Suprapubic skin (tissue), 4 donors: ENCODE measurements around the gene LRRN2. TPM values are rescaled to one million over a fixed set of nuclear protein-coding genes. Genes with fewer than 3 reads are reported as not detected.

ENCODE experiments used
- DNase-seq, 2 donors: peaks; one replicate each; pipeline ENCODE4 v3.0.0-alpha.2; 2019; ENCODE audit warnings: low spot score in 2 of 2
- H3K27ac ChIP-seq: fragments of 200-600 bp; sonication (generic); one replicate; pipeline ENCODE4 v1.5.1; 2019
- H3K27me3 ChIP-seq: fragments of 200-600 bp; sonication (generic); one replicate; pipeline ENCODE4 v1.5.1; 2019
- H3K36me3 ChIP-seq: fragments of 200-600 bp; sonication (generic); one replicate; pipeline ENCODE4 v1.5.1; 2019
- H3K4me1 ChIP-seq: fragments of 200-600 bp; sonication (generic); one replicate; pipeline ENCODE4 v1.5.1; 2019
- H3K4me3 ChIP-seq: fragments of 200-600 bp; sonication (generic); one replicate; pipeline ENCODE4 v1.5.1; 2019; ENCODE audit warnings: mild to moderate bottlenecking
- H3K9me3 ChIP-seq: fragments of 200-600 bp; sonication (generic); one replicate; pipeline ENCODE4 v1.5.1; 2019
- EP300 ChIP-seq: sonication (generic); formaldehyde crosslinking; IDR thresholded peaks from one replicate; pipeline ENCODE4 v1.6.1; 2017; ENCODE audit warnings: antibody characterized with exemption
- POLR2A ChIP-seq, 2 donors: fragments of 450-650 bp; IDR thresholded peaks; one replicate each; pipeline ENCODE4 v1.6.1; 2017; ENCODE audit warnings: antibody characterized with exemption in 2 of 2, mild to moderate bottlenecking in 2 of 2, moderate library complexity in 2 of 2
- POLR2AphosphoS5 ChIP-seq, 3 donors: sonication (generic); formaldehyde crosslinking; IDR thresholded peaks; one replicate each; pipeline ENCODE4 v1.6.1; 2017; ENCODE audit warnings: antibody characterized with exemption in 3 of 3
- WGBS: methylation state at CpG from one replicate; pipeline ENCODE4 v1.1.5; 2018; 5-methylcytosine and 5-hydroxymethylcytosine counted together
- total RNA-seq, 4 donors: library from RNA; depleted of rRNA; stranded (reverse); fragments of >200 nt; gene quantifications; one replicate each; pipeline ENCODE4 v1.1.0, GENCODE V29; 2016
- TF ChIP-seq, protein P1 (sequence below), 2 donors: fragments of 200-600 bp in 1 of 2; fragments of 450-650 bp in 1 of 2; sonication (generic) in 1 of 2; IDR thresholded peaks; one replicate each; pipeline ENCODE4 v1.5.1; 2016 to 2019; ENCODE audit warnings: antibody characterized with exemption in 2 of 2, mild to moderate bottlenecking in 1 of 2, moderate library complexity in 1 of 2

LRRN2 gene
- under 1 TPM; 0.19 to 0.85 (median 0.27) TPM for total RNA-seq

GRCh38 chr1:204685236-204686006 is at the start of gene LRRN2:
TSS of gene LRRN2 (minus strand) at chr1:204685738. CDS start at chr1:204619992, 65,746 bp downstream.
- 4% methylated on average over 23 of the region's 84 CpGs for WGBS
- H3K27ac ChIP-seq: no peak within 1 kb of the TSS
- peaks cover 37% of the 10 kb centered on the region for H3K27me3 ChIP-seq
- H3K36me3 ChIP-seq: no peaks in the 10 kb centered on the region
- H3K9me3 ChIP-seq: no peaks in the 10 kb centered on the region
- peak within 1 kb of the TSS; percentile 51 for H3K4me3 ChIP-seq
- DNase-seq: no peak
- TF ChIP-seq POLR2AphosphoS5 (IDR thresholded peaks at IDR 0.05): no peak
- no peak for TF ChIP-seq EP300
- TF ChIP-seq, protein P1, sequence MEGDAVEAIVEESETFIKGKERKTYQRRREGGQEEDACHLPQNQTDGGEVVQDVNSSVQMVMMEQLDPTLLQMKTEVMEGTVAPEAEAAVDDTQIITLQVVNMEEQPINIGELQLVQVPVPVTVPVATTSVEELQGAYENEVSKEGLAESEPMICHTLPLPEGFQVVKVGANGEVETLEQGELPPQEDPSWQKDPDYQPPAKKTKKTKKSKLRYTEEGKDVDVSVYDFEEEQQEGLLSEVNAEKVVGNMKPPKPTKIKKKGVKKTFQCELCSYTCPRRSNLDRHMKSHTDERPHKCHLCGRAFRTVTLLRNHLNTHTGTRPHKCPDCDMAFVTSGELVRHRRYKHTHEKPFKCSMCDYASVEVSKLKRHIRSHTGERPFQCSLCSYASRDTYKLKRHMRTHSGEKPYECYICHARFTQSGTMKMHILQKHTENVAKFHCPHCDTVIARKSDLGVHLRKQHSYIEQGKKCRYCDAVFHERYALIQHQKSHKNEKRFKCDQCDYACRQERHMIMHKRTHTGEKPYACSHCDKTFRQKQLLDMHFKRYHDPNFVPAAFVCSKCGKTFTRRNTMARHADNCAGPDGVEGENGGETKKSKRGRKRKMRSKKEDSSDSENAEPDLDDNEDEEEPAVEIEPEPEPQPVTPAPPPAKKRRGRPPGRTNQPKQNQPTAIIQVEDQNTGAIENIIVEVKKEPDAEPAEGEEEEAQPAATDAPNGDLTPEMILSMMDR (IDR thresholded peaks at IDR 0.05): no peak
- no peak for TF ChIP-seq POLR2A (IDR thresholded peaks at IDR 0.05)
- peaks cover 17% of the 10 kb centered on the region for H3K4me1 ChIP-seq

DNA sequence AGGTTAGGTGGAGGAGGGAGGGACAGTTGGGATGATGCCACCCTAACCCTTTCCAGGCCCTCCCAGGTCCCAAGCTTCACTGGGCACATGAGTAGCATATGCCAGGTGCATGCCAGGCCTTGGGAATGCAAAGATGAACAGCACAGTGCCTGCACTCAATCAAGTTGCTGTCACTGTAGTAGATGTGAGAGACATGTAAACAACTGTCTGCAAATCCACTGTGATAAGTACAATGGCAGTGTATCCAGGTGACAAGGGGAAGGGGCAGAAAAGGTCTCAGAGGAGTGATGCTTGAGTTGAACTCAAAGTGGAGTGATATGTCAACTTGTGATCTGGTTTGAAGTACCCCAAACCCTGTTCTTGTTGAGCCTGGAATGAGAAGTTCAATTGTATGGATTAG is 49.5 kb upstream of the LRRN2 start:
- TF ChIP-seq POLR2A (IDR thresholded peaks at IDR 0.05): no peak
- no peak for TF ChIP-seq EP300
- TF ChIP-seq POLR2AphosphoS5 (IDR thresholded peaks at IDR 0.05): no peak
- TF ChIP-seq, protein P1 (IDR thresholded peaks at IDR 0.05): no peak
- Histone ChIP-seq H3K4me1 (no peaks in the 10 kb centered on the region), H3K9me3 (no peaks in the 10 kb centered on the region), H3K36me3 (no peaks in the 10 kb centered on the region), H3K27ac (no peak overlapping the region), H3K4me3 (no peak overlapping the region), H3K27me3 (peaks cover 34% of the 10 kb centered on the region)
- no peak for DNase-seq

DNA sequence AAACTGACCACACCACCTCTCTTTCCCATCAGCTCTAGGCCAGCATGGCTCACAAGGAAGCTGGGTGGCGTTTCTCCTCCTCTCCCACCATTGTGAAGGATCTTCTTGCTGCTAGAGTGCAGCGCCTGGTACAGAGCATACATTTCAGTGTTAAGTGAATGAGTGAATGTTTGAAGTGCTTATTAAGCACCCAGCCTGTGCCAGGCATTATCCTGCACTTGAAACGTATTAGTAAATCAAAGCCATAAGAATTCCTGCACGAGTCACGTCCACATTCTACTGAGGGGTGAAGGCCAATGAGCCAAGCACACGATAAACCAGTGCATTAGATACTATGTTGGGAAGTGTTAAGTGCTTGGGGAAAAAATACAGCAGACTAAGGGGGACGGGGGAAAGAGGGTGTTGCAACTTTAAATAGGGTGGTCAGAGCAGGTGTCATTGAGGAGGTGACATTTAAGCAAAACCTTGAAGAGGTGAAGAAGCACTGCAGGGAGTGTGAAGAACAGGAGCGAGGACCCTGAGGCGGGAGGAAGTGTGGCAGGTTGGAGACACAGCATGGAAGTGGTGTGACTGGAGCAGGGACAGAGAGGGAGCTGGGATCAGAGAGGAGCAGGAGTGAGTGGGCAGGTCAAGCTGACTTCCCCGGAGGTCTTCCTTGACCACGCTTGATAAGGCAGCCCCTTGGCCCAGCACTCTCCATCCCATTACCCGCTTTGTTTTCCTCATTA is 48.5 kb upstream of the LRRN2 start:
- 70% methylated on average over 12 of the region's 12 CpGs for WGBS
- DNase-seq: no peak
- H3K27me3 ChIP-seq: peaks cover 34% of the 10 kb centered on the region

GRCh38 chr1:204733289-204733688 is 47.8 kb upstream of the LRRN2 start:
- WGBS: 67% methylated on average over 4 of the region's 4 CpGs
- no peak for TF ChIP-seq POLR2AphosphoS5 (IDR thresholded peaks at IDR 0.05)
- no peak for TF ChIP-seq POLR2A (IDR thresholded peaks at IDR 0.05)
- no peak for TF ChIP-seq EP300
- TF ChIP-seq, protein P1 (IDR thresholded peaks at IDR 0.05): no peak
- Histone ChIP-seq H3K36me3 (no peaks in the 10 kb centered on the region), H3K9me3 (no peaks in the 10 kb centered on the region), H3K4me1 (no peaks in the 10 kb centered on the region), H3K27me3 (peaks cover 31% of the 10 kb centered on the region), H3K27ac (no peak overlapping the region), H3K4me3 (no peak overlapping the region)
- no peak for DNase-seq

More for the DNA sequence above, 48.5 kb upstream of the LRRN2 start:
- H3K4me3 ChIP-seq: no peak overlapping the region
- no peaks in the 10 kb centered on the region for H3K4me1 ChIP-seq
- no peaks in the 10 kb centered on the region for H3K9me3 ChIP-seq
- TF ChIP-seq POLR2A (IDR thresholded peaks at IDR 0.05): no peak
- TF ChIP-seq, protein P1 (IDR thresholded peaks at IDR 0.05): no peak
- no peak for TF ChIP-seq EP300
- no peak for TF ChIP-seq POLR2AphosphoS5 (IDR thresholded peaks at IDR 0.05)
- H3K27ac ChIP-seq: no peak overlapping the region
- no peaks in the 10 kb centered on the region for H3K36me3 ChIP-seq

GRCh38 chr1:204731985-204732575 is 46.5 kb upstream of the LRRN2 start:
- no peak for DNase-seq
- H3K4me3 ChIP-seq: no peak overlapping the region
- peaks cover 31% of the 10 kb centered on the region for H3K27me3 ChIP-seq
- TF ChIP-seq, protein P1 (IDR thresholded peaks at IDR 0.05): no peak
- TF ChIP-seq POLR2A (IDR thresholded peaks at IDR 0.05) (no peak), POLR2AphosphoS5 (IDR thresholded peaks at IDR 0.05) (no peak), EP300 (no peak)
- 77% methylated on average over 5 of the region's 5 CpGs for WGBS
- no peaks in the 10 kb centered on the region for H3K4me1 ChIP-seq
- H3K27ac ChIP-seq: no peak overlapping the region
- H3K9me3 ChIP-seq: no peaks in the 10 kb centered on the region
- no peaks in the 10 kb centered on the region for H3K36me3 ChIP-seq
